NCI-H2107 (cell line): ENCODE measurements around the gene NELFB.
A peak's percentile ranks its signal among the peaks of the same experiment; 100 is the strongest.

Experiments
- DNase-seq: peaks from one replicate; lab custom pipeline; 2025; lab: John Stamatoyannopoulos, UW

The NELFB gene

DNA sequence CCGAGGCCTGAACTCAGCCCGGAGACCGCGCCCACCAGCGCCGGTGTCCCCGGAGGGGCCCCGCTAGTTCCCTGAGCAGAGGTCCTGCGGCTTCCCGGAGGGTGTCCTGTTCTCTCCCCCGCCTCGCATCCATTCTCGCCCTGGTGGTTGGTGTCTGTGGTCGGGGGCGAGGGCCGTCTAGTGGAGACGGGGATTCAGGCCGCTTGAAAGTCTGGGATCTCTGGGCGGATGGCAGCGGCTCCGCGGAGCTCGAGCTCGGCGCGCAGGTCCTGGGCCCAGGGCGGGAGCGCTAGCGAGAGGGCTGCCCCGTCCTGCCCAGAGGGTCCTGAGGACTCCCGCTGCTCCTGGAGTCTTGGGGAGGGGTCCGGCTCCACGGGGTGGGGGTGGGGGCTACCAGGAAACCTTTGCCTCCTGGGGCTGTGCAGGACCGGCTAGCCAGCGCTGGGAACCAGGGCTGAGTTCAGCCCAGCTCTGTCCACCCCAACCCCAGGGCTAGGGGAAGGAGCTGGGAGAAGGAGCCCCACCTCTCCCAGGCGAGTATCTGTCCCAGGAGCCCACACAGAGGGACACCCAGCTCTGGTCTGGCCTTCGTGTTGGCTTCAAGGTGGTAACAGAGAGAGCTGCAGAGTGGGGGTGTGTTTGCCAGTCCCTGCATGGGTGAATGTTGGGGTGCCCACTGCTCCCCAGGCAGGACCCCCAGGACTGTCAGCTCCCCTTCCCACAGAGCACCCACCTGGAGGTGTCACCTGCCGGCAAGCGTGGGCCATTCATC, 26.4 kb downstream of the NELFB start:
- DNase-seq: no peak

DNA sequence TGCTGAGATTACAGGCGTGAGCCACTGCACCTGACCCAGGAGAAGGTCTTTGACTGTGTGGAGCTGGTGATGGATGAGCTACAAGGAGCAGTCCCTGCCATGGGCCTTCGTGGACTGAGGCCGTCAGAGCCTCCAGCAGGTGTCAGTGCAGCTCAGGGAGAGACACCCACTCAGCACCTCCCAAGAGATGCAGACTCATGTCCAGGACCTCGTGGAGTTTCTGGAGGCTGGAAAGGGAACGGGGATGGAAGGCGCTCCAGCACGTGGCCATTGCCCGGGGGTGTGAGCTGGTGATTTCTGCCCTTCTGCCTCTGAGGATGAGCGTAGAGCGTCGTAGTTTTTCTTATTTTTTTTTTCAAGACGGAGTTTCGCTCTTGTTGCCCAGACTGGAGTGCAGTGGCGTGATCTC, 31.9 kb downstream of the NELFB start:
- no peak for DNase-seq

DNA sequence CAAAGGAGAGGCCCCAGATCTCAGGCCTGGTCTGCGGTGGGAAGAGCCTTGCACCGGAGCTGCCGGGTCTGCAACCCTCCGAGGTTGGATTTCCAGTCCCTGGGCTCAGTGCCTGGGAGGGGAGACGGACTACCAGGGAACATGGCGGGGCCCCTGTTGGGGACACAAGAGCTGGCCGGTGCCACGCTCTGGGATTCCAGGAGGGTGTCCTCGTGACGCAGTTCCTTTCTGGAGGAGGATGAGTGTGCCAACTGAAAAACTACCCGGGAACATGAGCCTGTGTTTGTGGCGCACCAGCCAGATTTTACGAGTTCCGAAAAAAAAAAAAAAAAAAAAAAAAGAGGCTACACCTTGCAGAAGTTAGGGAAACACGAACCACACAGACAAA, 38.0 kb downstream of the NELFB start:
- DNase-seq: no peak

DNA sequence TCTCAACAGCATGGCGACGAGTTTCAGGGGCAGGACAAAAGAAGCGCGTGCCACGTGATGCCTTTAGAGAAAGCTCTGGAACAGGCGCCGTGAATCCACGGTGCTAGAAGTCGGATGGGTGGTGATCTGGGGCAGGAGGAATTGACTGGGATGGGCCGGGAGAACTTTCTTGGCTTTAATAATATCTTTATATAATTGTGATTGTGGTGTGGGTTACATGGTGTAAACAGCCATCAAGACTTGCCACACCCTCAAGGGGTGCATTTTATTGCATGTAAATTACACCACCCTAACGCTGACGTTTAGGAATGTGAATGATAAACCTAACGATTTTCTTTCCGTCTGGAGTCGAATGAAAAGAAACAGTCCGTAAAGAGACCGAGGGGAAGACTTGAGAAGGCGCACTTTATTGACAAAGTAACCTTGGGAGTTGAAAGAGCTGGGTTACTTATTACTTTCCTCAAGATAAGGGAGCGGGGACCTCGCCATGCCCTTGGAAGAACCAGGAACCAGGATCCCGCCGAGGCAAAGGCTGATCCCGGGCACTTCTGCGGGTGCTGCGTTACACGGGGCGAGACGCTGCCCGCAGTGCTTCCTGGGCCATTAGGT, 38.5 kb downstream of the NELFB start:
- no peak for DNase-seq

DNA sequence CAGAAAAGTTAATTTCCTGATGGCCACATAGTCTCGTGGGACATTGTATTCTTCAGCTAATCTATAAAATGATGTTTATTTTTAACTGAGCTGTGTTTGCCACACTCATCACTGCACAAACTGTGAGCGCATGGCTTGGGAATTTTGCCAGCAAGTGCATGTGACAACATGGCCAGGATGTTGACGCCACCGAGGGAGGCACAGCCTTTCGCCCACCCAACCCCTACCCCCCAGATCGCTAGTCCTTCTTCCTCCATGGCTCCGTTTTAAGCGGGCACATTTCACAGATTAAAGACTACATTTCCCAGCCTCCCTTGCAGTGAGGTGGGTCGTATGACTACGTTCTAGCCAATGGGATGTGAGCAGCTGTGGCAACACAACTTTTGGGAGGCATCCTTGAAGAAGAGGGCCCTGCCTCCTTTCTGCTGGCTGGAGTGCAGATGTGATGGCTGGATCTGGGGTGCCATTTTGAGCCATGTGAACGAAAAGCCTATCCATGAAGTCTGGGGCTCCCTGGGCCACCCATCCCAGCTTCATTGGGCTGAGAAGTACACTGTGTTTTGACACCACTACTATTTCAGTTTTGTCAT, 39.1 kb downstream of the NELFB start:
- no peak for DNase-seq

DNA sequence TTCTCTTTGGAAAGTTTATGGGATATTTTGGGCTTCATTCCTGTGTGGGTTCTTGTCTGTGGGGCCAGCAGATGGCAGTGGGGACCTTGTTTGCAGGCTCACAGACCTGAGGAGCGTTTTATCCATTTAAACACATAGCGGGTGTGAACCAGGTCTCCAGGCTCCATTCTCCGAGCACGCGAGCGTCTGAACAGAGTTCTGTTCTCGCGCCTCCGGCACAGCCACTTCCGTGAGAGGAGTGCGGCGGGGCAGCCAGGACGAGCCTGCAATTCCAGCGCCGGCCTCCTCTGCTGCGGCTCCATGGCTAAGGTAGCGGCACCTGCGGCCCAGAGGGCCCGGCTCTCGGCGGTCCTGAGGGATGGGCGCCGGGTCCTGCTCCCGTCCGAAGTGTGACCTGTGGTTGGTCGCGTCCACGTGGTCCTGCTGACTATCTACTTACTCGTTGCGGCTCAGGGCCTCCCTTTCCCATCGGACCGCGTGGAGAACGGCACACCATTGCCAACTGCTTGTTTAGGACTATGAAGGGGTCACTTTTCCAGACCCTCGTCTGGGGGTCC, 39.6 kb downstream of the NELFB start:
- DNase-seq: no peak

DNA sequence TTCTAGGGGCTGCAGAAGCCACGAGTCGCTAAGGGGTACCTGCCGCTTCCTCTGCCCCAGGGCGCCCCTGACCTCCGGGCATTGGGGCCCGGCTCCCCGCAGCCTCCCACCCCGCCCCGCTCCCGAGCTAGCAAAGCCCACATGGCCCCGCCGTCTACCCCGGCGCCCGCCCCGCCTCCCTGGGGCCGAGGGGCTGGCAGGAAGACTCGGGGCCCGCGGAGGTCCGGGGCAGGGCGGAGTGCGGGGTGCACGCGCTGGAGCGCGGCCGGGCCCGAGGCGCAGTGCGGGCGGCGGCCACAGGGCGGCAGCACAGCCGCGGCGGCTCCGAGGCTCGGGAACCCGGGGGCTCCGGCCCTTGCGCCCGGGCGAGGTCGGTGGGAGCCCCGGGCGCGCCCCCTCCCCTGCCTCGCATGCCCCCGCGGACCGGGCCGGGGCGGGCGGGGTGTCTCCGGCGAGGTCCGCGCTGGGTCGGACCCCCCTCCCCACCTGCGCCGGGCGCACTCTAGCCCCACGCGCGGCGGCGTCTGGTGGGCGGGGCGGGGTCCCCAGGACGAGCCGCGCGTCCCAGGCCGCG, 40.2 kb downstream of the NELFB start:
- no peak for DNase-seq

DNA sequence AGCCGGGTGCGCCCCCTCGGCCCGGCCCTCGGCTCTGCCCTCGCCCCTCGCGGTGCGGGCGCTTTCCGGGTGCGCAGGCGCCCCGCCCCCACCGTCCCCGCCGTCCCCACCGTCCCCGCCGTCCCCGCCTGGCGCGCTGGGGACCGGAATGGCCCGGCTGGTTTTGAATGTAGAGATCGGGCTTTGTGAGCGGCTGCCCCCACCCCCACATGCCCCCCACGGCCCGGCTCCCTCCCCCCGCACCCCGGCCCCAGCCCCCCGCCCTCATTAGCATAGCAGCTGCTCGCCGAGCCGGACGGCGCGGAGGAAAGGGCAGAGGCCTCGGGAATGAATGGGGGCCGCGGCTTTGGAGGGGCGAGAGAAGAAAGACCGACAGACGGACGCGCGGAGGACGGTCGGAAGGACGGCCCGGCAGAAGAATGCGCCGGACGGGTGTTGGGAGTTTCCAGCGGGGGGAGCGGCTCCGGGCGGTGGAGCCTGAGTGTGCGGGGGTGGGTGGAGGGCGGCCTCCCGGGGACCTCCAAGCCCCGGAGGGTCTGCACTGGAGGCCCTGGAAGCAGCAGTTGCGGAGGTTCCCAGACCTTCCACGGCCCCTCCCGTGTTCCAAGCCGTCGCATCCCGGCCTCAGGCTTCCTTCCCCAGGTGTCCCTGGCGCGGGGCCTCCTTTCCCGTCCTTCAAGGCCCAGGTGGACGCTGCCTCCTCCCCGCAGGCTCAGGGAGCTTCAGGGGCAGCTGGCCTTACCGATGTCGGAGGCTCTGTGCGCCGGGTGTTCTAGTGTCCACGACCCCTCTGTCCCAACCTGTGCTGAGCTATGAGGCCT, 40.9 kb downstream of the NELFB start:
- DNase-seq: no peak

DNA sequence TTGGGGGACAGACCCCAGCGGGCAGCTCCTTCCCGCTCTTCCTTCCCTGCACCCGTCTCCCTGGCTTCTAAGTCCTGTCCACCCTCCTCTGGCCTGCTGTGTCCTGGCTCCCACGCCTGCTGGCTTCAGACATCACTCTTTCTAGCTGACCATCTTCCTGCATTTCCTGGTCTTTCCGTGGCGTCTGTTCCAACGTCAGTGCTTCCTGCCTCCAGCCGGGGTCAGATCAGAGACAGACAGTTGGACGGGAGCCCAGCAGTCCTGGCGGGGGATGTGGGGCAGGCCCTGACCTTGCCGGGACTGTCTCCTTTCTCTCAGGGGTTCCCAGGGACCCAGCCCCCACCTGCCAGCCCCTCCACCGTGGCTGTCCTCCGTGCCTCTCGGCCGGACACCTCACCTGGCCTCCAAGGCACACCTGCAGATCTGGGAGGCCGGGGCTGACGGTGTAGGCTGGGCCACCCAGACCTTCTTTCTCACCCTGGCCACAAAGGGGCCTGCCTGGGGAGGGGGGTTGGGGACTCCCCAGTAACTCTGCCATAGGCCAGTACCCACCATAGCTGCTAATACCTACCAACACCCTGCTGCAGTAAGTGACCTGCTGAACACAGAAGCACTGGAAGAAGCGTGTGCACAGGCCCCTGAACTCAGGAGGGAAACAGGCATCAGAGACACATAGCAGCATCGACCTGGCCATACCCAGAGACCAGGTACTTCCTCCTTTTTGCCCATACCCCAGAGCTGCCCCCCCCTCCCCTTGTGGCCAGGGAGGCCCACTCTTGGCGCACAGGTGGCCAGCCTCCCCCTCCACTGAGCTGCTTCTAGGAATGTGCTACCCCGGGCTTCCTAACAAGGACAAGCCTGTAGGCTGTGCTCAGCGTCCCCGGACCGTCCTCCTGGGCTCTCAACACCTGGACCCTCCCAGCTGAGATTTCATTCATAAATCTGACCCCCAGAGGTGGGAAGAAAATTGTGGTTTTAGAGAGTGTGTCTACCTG, 41.8 kb downstream of the NELFB start:
- no peak for DNase-seq

DNA sequence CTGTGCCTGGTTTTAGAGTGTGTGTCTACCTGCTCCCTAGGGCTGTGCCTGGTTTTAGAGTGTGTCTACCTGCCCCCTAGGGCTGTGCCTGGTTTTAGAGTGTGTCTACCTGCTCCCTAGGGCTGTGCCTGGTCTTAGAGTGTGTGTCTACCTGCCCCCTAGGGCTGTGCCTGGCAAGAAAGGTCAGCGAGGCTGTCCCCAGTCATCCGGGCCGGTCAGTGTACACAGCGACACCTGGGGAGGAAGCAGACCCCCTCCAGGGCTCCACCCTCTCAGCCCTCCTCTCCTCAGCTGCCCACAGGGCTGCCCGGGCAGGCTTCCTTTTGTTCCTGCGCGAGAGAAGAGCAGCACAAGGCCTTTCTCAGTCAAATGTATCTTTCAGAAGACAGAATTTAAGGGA, 42.8 kb downstream of the NELFB start:
- no peak for DNase-seq

DNA sequence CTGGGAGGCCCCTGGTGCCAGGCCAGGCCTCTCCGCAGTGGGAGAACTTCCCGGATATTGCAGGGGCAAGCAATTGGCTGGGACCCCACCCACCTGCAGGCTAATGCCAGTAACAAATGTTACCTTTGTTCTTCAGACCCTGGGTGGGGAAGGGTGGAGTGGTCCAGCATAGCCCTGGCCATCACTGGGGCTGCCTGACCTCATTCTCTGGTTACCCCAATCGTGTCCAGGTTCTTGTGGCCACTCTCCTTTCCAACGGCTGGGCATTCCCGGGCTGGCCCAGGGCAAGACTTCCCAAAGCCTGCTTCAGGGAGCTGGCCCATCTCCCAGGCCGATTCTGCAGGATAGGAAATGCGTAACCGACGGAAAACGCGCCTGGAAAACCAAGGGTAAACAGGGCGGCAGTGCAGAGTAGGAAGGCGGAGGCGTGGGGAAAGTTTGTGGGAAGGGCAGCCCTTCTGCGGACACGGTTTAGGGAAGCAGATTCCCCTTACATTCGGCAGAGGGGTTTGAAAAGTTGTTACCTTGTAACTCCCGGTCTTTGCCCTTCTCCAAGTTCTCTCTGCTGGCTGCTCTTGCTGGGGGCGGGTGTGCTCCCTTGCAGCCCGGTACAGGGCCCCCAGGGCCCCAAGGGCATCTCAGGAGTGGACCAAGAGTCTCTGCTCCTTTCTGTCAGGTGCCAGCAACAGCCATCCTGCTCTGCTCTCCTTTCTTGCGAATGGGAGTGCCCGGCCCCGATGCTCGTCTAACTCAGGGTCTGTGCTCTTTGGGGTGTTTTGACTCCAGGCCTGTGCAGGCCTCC, 43.5 kb downstream of the NELFB start:
- DNase-seq: no peak

DNA sequence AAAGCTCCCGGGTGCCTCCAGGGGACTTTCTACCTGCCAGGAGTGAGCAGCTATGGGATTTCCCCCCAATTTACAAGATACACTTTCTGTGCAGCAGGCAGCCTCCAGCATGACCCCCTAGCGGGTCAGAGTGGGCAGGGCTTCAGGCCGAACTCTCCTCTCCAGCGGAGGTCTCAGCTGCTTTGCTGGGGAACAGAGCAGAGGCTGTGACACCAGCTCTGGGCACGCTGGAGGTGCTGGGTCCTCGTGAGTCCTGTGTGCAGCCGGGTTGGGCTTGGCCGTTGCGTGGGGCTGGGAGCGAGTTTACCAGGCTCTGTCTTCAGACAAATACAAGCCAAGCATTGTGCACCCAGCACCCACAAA, 44.1 kb downstream of the NELFB start:
- no peak for DNase-seq

DNA sequence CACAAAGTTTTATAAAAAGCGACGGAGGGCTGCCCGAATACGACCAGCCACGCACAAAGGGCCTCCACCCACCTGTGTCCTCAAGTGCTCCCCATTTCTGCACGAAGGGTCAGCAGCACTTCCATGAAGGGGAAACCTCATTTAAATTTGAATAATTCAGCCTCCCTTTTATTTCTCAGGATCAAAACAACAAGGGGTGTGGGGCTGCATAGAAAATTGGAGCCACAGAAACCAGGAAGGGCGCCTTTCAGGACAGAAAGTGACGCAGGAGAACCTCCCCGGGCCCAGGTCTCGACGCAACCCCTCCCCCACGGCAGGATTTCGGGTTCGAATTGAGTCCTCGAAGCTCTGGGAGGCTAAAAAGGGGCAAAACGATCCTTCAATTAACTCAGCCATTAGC, 44.8 kb downstream of the NELFB start:
- no peak for DNase-seq

DNA sequence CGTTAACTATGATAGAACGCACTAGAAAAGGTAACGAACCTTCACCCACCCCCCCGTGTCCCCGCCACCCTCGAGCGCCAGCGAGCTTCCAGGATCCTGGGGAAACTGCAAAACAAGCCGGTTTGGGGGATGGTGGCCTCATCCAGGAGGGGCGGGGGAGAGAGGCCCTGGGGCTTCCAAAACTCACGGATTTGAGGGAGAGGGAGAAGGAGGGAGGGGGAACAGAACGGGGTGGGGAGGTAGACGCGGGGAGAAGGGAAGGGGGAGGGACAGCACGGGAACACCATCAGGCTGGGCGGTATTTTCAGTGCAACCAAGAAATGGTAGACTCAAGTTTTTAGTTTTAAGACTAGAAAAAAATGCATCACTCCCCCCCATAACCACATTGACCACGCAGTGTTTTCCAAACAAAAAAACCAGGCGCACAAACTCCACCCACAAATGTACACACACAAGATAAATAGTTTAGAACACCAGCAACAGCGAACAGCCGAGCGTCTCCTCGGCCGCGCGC, 45.5 kb downstream of the NELFB start:
- no peak for DNase-seq

DNA sequence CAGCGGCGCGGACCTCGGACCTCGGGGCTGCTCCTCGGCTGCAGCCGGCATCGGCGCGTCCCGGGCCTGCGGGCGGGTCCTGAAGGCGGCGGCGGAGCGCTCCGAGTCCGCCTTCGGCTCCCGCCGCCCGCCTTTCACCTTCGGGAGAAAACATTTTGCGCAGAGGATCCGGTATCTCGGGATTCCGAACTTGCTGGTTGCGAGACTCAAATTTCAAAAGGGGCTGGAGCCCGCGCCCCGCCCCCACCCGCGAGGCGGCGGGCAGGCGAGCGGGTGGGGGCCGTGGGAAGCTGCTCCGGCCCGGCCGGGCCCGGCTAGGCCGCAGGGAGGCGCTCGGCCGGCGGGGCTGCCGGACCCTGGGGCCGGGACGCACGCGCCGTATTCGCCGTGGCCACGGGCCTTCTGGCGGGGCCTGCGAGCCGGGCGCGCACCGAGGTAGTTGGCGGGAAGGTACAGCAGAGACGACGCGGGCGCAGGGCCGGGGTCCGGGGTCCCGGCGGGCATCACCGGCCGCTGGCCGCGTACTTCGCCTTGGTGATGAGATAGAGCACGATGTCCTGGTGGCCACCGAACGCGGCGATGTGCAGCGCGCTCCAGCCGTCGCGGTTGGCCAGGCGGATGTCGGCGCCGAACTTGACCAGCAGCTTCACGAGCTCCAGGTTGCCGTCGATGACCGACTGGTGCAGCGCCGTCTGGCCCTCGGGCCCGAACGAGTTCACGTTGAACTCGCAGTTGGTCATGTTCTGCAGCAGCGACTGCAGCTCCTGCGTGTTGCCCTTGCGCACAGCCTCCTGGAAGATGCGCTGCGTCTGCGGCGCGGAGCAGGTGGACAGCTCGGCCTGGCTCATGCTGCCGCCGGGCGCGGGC, 46.2 kb downstream of the NELFB start:
- no peak for DNase-seq

DNA sequence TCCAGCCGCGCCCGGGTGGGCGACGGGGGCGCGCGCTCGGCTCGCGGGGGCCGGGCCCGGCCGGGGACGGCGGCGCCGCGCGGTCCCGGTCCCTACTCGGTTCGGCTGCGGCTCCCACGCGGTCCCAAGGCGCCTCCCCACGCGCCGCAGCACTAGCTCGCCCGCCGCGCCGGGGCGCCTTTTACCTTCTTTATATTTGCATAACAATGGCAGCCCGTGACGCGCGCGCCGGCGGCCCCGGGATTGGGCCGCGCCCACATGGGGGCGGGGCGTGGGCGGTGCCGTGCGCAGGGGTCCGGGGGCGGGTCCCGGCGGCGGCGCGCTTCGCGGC, 47.0 kb downstream of the NELFB start, which contains the start of gene NRARP:
TSS of gene NRARP (minus strand) at position 154 of the 331 bp plus-strand sequence. CDS start 343 bp downstream, outside the sequence.
- DNase-seq: peak; percentile 83

DNA sequence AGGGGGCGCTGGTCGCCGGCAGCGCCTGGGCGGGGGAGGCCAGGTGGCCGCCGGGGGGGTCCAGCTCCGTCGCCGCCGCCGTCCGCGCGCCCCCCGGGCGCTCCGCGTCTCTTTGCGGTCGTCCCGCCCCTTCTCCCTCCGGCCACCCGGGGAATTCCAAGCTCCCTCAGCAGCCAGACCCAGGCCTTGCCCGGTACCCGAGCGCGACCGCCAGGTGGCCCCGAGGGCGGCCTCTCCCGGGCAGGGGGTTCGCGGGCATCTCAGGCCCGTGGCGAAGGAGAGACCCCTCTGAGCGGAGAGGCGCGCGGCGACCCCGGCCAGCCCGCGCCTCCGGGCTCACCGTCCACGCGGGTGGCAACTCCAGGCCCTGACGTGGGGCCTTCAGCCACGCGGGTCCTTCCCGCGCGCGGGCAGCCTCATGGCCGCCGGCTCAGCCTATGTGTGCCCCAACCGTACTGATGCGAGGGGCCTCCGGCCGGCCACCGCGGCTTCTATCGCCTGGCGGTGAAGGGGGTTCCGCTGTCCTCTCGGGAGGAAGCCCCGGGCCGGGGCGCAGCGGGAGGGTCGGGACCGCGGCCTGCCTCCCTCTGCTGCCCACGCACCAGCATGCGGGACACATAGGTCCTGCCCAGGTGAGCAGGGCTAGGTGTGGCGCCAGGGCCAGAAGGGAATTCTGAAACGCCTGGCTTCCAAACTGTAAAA, 47.5 kb downstream of the NELFB start:
- no peak for DNase-seq
